Neuron (in vitro differentiated cells): Measurements from ENCODE around the gene SPPL2C.

Source experiments
- H2AFZ ChIP-seq: one replicate; pipeline ENCODE4 v1.6.1; 2013; ENCODE audit warnings: low read depth, mild to moderate bottlenecking, inconsistent platforms, low read length, moderate library complexity
- H3K27me3 ChIP-seq: one replicate; pipeline ENCODE4 v1.6.1; 2013; ENCODE audit warnings: low read length; ENCODE audit not compliant: insufficient read depth
- H3K36me3 ChIP-seq: one replicate; pipeline ENCODE4 v1.6.1; 2013; ENCODE audit warnings: low read length; ENCODE audit not compliant: insufficient read depth
- H3K4me1 ChIP-seq: one replicate; pipeline ENCODE4 v1.6.1; 2013; ENCODE audit warnings: low read length; ENCODE audit not compliant: insufficient read depth
- H3K4me3 ChIP-seq: 2 replicates; pipeline ENCODE4 v1.5.1; 2013; ENCODE audit warnings: mild to moderate bottlenecking, low read length, moderate library complexity
- H3K9me3 ChIP-seq: one replicate; pipeline ENCODE4 v1.6.1; 2013; ENCODE audit warnings: low read length

Gene SPPL2C

DNA sequence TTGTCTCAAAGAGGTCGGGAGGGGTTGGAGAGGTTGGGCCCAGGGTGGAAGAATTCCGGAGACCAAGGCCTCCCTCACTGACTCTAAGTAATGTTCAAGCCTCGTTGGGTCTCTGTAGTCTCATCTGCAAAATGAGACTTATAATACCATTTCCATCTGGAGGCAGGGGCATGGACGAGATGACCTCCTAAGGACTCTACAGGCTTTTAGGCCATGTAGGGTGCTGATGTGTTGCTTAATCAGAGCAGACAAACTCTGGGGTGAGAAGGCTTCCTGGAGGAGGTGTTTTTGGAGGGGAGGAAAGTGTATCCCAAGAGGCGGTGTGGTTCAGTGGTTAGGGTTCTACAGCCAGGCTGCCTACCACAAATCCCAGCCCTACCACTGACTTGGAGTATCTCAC lies 3.1 kb downstream of the SPPL2C start:
- Histone ChIP-seq H3K9me3 (no peaks in the 10 kb centered on the region), H3K27me3 (peaks cover 2% of the 10 kb centered on the region), H2AFZ (no peak overlapping the region), H3K4me1 (no peaks in the 10 kb centered on the region), H3K4me3 (no peak overlapping the region), H3K36me3 (no peaks in the 10 kb centered on the region)

DNA sequence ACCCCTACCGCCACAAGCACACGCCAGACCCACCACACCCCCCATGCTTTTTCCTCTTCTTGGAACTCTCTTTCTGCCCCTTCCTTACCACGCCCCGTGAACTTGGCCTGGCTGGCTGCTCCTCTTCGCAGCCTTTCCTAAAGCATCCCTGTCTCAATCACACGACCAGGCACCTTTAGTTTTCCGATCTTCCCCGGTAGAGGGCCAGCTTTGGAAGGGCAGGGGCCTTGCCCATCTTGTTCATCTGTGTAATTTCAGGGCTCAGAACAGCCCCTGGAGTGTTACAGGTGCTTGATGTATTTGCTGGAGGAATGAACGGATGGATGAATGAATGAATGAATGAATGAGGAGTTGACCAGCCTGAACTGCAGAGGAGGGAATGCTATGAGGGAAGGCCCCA lies 3.7 kb downstream of the SPPL2C start:
- H3K4me1 ChIP-seq = no peaks in the 10 kb centered on the region
- no peaks in the 10 kb centered on the region for H3K36me3 ChIP-seq
- no peak overlapping the region for H2AFZ ChIP-seq
- H3K9me3 ChIP-seq = no peaks in the 10 kb centered on the region
- no peak overlapping the region for H3K4me3 ChIP-seq
- H3K27me3 ChIP-seq = peaks cover 2% of the 10 kb centered on the region

DNA sequence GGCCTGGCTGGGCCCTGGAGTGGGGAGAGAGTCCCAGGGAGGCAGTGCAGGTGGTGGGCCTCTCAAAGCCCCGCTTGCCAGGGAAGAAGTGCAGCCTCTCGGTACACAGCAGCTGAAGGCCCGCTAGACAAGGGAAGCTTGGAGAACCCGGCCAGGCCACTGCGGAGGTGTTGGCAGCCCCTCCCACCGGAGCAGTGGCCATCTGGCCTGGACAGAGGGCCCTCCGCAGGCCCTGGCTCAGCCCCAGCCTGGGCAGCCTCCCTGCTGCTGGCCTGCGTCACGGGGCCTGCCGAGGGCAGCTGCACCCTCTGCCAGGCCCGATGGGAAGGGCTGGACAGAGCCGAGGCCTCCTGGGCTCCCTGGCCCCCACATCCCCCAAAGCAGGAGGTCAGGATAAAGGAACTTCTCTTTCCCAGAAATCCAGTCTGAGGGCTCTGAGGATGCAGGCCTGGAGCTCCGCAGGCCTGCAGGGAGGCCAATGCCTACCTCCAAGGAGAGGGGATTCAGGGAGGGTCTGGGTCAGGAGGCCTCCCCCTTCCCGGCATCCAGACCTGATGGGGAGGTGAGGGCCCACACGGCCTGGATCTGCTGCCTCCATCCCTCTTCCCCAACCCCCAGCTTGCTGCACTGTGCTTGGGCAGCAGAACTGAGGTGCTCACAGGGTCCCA lies 4.3 kb downstream of the SPPL2C start:
- Histone ChIP-seq H2AFZ (no peak overlapping the region), H3K27me3 (peaks cover 2% of the 10 kb centered on the region), H3K9me3 (no peaks in the 10 kb centered on the region), H3K36me3 (no peaks in the 10 kb centered on the region), H3K4me1 (no peaks in the 10 kb centered on the region), H3K4me3 (no peak overlapping the region)

DNA sequence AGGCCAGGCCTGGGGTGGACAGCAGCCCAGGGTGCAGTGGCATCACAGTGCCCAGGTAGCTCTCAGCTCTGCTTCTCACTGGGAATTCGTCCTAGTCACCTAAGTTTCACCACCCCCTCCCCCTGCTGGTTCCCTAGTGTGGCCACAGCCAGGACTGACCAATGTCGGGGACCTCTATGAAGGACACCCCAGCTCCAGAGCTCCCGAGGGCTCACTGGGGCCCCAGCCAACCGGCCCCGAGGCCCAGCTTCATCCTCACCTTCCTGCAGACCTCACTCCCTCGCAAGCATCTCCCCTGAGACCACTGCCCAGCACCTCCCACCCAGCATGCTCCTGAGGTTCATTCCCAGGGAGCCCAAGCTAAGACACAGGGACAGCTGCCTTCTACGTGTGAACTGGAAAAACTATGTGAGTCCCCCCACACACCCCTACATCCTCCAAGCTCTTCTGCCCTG lies 4.9 kb downstream of the SPPL2C start:
- H3K27me3 ChIP-seq = peaks cover 2% of the 10 kb centered on the region
- no peaks in the 10 kb centered on the region for H3K4me1 ChIP-seq
- H2AFZ ChIP-seq = no peak overlapping the region
- H3K36me3 ChIP-seq = no peaks in the 10 kb centered on the region
- no peaks in the 10 kb centered on the region for H3K9me3 ChIP-seq
- H3K4me3 ChIP-seq = no peak overlapping the region

DNA sequence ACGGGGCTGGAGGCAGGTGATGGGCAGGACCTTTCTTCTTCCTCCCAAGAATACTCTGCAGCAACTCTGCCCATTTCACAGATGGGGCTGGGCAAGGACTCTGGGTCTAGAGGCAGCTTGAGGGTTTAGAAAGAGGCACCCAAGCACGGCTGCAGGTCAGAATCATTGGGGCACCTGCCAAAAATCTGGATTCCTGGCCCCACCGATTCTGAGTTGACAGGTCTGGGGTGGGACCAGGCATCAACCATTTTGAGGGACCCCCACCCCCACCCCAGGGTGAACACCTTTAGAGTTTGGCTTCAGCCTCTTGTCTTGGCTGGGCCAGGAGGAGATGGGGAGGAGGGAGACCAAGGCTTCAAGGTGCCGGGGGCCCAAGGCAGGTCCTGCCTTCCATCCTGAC lies 5.3 kb downstream of the SPPL2C start:
- Histone ChIP-seq H2AFZ (no peak overlapping the region), H3K9me3 (no peaks in the 10 kb centered on the region), H3K36me3 (no peaks in the 10 kb centered on the region), H3K27me3 (peaks cover 2% of the 10 kb centered on the region), H3K4me1 (no peaks in the 10 kb centered on the region), H3K4me3 (no peak overlapping the region)

DNA sequence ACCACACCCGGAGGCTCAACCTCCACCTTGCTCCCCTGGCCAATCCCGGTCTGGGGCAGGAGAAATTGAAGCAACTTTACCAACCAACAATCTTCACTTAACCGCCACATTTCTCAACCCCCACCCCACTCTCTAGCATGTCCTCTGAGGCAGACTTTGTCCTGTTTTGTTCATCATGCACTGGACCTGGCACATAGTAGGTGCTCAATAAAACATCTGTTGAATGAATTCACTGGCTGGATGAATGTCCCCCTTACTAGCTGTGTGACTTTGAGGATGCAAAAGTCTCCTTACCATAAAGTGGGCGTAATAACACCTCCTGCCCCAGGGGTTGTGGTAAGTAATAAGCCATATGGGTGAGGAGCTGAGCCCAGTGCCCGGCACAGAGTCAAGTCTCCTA lies 5.8 kb downstream of the SPPL2C start:
- Histone ChIP-seq H2AFZ (no peak overlapping the region), H3K27me3 (peaks cover 2% of the 10 kb centered on the region), H3K4me1 (no peaks in the 10 kb centered on the region), H3K4me3 (no peak overlapping the region), H3K36me3 (no peaks in the 10 kb centered on the region), H3K9me3 (no peaks in the 10 kb centered on the region)

DNA sequence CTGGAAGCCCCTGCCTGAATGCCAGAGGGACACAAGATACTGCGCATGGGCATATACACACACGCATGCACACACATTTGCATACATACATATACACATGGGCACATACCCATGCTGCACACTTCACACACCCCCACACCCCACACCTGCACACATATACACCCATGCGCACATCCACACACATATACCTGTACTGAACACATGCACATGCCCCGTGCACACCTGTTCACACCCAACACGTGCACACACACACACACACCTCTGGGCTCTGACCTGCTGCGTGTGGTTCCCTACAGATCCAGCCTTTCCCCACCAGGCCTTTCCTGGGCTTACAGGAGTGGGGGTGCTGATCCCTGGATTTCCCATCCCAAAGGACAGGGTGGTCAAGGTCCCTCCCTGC lies 6.3 kb downstream of the SPPL2C start:
- Histone ChIP-seq H3K4me1 (no peaks in the 10 kb centered on the region), H3K9me3 (no peaks in the 10 kb centered on the region), H3K4me3 (no peak overlapping the region), H3K27me3 (peaks cover 2% of the 10 kb centered on the region), H3K36me3 (no peaks in the 10 kb centered on the region), H2AFZ (no peak overlapping the region)

DNA sequence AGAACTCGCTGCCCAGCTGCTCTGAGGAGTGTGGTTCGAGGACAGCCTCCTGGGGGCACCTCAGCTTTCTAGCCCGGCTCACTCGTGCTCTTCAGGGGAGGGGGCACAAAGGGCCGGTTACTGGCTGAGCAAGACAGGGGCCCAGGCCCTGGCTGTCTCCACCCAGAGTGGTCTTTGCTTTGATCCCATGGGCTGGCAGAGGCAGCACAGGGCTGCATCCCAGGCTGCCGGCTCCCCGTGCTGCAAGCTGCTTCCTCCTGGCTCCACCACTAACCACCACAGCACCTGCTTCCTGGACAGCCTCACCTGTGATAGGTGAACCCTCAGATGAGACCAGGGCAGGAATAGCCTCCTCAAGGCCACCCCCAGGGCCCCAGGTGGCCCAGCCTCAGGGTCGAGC lies 6.8 kb downstream of the SPPL2C start:
- Histone ChIP-seq H3K27me3 (peaks cover 2% of the 10 kb centered on the region), H3K4me1 (no peaks in the 10 kb centered on the region), H3K9me3 (no peaks in the 10 kb centered on the region), H3K4me3 (no peak overlapping the region), H2AFZ (no peak overlapping the region), H3K36me3 (no peaks in the 10 kb centered on the region)

DNA sequence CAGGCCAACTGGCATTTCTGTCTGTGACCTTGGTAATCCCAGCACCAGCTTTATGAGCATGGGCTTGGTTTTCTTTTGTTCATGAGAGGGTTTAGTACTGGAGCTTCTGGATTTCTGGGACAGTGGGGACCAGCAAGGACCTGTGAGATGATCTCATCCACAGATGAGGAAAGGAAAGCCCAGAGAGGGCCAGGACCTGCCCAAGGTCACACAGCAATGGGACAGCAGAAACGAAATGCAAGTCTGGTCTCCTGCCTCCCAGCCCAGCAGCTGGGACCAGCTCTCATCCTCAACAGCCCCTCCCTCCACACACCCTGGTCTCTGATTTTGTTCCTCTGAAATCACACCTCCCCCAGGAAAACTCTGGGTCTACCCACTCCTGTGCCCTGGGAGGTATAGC lies 7.2 kb downstream of the SPPL2C start:
- H3K27me3 ChIP-seq = peaks cover 2% of the 10 kb centered on the region
- H3K4me1 ChIP-seq = no peaks in the 10 kb centered on the region
- no peaks in the 10 kb centered on the region for H3K9me3 ChIP-seq
- no peaks in the 10 kb centered on the region for H3K36me3 ChIP-seq
- H3K4me3 ChIP-seq = no peak overlapping the region
- no peak overlapping the region for H2AFZ ChIP-seq

DNA sequence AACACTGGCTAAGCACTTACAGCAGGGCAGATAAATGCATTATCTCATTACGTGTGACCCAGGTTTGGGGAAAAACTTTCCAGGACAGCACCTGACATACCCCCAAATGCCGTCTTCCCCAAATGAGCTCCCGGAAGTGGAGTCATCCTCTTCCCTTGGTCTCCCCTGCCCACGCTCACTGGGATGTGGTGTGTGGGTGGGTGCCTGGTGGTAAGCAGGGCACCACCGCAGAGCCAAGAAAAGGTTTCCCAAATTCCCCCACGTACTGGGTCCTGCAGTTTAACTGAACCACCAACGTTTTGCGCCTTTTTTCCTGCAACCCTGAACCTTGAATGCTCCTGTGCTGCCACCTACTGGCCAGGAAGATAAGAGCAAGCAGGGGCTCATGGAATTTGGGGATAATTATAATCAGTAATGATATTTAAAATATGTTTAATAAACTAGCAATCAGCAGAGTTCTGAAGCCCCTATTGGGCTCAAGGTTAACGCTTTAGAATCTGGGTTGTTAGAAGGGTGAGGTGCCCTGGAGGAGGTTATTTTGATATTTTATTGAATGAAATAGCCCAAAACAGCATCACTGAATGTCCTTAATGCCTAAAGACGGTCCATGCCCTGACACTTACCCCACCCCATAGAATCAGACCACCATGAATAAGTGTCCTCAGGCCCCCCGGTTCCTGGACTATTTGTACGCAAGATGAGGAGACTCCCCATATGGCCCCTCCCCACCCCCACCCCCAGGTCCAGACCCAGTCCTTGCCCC lies 8.0 kb downstream of the SPPL2C start:
- no peaks in the 10 kb centered on the region for H3K36me3 ChIP-seq
- no peaks in the 10 kb centered on the region for H3K9me3 ChIP-seq
- H3K4me1 ChIP-seq = no peaks in the 10 kb centered on the region
- H3K27me3 ChIP-seq = peaks cover 2% of the 10 kb centered on the region
- H2AFZ ChIP-seq = no peak overlapping the region
- H3K4me3 ChIP-seq = no peak overlapping the region

DNA sequence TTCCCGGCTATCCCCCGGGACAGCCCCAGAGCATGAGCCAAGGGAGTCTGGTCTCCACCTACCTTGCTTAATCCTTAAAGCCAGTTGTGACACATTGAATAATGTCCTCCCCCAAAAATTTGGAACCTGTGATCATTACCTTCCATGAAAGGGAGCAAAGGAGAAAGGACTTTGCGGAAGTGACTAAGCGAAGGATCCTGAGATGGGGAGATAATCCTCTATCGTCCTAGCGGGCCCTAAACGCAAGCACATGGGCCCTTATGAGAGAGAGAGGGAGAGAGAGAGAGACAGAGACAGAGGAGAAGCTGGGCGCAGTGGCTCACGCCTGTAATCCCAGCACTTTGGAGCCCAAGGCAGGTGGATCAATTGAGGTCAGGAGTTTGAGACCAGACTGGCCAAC lies 9.5 kb downstream of the SPPL2C start:
- Histone ChIP-seq H3K4me1 (no peaks in the 10 kb centered on the region), H3K9me3 (no peaks in the 10 kb centered on the region), H3K4me3 (no peak overlapping the region), H3K36me3 (no peaks in the 10 kb centered on the region), H3K27me3 (peaks cover 2% of the 10 kb centered on the region), H2AFZ (no peak overlapping the region)

DNA sequence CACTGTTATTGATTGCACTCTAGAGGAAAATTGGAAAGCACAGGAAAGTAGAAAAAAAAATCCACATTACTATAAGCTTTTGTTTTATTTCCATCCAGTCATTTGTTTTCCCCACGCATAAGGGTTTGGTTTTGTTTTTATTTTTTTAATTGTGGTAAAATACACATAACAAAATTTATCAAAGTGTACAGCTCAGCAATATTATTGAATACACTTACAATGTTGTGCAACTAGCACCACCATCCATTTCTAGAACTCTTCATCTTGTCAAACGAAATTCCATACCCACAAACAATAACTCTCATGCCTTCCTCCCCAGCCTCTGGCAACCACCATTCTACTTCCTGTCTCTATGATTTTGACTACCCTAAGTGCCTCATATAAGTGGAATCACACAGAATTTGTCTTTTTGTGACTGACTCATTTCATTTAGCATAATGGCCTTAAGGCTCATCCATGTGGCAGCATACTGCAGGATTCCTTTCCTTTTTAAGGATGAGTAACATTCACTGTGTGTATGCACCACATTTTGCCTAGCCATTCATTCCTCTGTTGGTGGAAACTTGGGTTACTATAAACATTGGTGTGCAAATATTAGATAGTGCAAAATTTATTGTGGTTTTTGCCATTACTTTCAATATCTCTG lies 11.1 kb downstream of the SPPL2C start:
- H3K4me3 ChIP-seq = no peak overlapping the region
- H3K27me3 ChIP-seq = peaks cover 4% of the 10 kb centered on the region
- H3K9me3 ChIP-seq = no peaks in the 10 kb centered on the region
- no peaks in the 10 kb centered on the region for H3K4me1 ChIP-seq
- H2AFZ ChIP-seq = no peak overlapping the region
- no peaks in the 10 kb centered on the region for H3K36me3 ChIP-seq

DNA sequence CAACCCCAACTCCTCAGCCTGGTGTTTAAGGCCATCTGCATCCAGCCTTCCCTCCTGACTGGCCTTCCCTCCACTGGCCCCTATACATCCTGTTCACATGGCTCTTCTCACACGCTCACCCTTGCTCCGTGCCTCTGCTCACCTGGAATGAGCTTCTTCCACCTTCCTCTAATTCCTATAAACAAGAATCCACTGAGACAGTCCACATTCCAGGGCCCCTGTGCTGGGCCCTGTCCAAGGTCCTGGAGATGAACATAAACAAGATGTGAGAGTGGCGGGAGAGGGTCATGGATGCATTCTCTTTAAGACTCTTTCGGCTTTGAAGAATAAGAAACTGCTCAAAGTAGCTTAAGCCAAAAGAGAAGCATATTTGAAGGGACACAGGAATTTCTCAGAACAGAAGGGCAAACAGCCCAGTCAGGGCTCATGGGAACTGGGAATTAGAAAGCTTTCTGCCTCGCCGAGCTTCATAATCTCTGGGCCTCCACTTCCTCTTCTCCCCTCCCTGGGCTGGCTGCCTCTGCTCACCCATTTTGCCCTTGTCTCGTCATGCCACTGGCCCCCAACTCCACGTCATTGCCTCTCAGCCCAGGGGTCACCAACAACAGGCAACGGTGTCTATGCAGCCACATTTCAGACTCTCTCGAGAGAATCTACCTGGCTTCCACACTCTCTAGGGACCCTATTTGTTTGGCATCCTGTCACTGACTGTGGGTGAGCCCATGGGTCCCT lies 13.5 kb downstream of the SPPL2C start:
- Histone ChIP-seq H3K9me3 (no peaks in the 10 kb centered on the region), H3K4me1 (no peaks in the 10 kb centered on the region), H3K27me3 (peaks cover 5% of the 10 kb centered on the region), H3K36me3 (no peaks in the 10 kb centered on the region), H2AFZ (no peak overlapping the region), H3K4me3 (no peak overlapping the region)
